KOPT-K1 (cell line): ENCODE results near the gene CFAP74.
"Not testable (repeated sequence)": the region's sequence is repeated elsewhere in the genome, so short reads cannot be mapped to it uniquely, and the experiment has no call there.

Source experiments
- H3K27ac ChIP-seq: fragments of 200-600 bp; sonication (generic); 2 replicates; pipeline ENCODE4 v1.5.1; 2016; ENCODE audit warnings: antibody characterized with exemption, mild to moderate bottlenecking, low read depth, low read length; ENCODE audit not compliant: poor library complexity, severe bottlenecking
- H3K36me3 ChIP-seq: fragments of 200-600 bp; sonication (generic); 2 replicates; pipeline ENCODE4 v1.5.1; 2017; ENCODE audit warnings: antibody characterized with exemption, mild to moderate bottlenecking, low read length, moderate library complexity; ENCODE audit not compliant: insufficient read depth
- H3K9me3 ChIP-seq: fragments of 200-600 bp; sonication (generic); 2 replicates; pipeline ENCODE4 v1.5.1; 2017; ENCODE audit warnings: antibody characterized with exemption, low read length, mild to moderate bottlenecking; ENCODE audit not compliant: insufficient read depth, poor library complexity, severe bottlenecking

CFAP74 gene

GRCh38 chr1:1945782-1946393 is 57.7 kb downstream of the CFAP74 start:
- H3K27ac ChIP-seq = no peak overlapping the region
- peaks cover 4% of the 10 kb centered on the region for H3K9me3 ChIP-seq
- H3K36me3 ChIP-seq = no peaks in the 10 kb centered on the region

GRCh38 chr1:1943834-1944570 is 59.6 kb downstream of the CFAP74 start:
- H3K27ac ChIP-seq = no peak overlapping the region
- no peaks in the 10 kb centered on the region for H3K9me3 ChIP-seq
- no peaks in the 10 kb centered on the region for H3K36me3 ChIP-seq

GRCh38 chr1:1942753-1943656 is 60.6 kb downstream of the CFAP74 start:
- H3K9me3 ChIP-seq = no peaks in the 10 kb centered on the region
- H3K27ac ChIP-seq = no peak overlapping the region
- H3K36me3 ChIP-seq = no peaks in the 10 kb centered on the region

- Histone ChIP-seq H3K27ac (no peak overlapping the region), H3K9me3 (no peaks in the 10 kb centered on the region)
Observed at GRCh38 chr1:1941868-1942752, 61.5 kb downstream of the CFAP74 start.

GRCh38 chr1:1941211-1941841 is 62.3 kb downstream of the CFAP74 start:
- Histone ChIP-seq H3K27ac (no peak overlapping the region), H3K36me3 (no peaks in the 10 kb centered on the region), H3K9me3 (no peaks in the 10 kb centered on the region)

More at GRCh38 chr1:1941868-1942752, 61.5 kb downstream of the CFAP74 start:
- H3K36me3 ChIP-seq = no peaks in the 10 kb centered on the region

DNA sequence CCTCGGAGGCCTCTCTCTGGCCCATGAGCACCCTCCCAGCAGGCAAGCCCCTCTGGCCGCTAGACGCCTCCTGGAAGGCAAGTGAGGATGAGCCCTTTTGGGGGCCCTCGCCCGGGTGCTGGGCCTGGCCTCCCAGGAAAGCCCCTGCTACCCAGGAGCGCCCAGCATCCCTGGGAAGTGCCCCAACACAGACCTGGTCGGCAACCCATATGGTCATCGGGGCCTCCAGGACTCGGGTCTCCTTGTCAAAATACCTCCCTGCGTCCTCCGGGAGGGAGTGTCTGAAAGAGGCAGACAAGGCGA is 63.5 kb downstream of the CFAP74 start:
- Histone ChIP-seq H3K27ac (no peak overlapping the region), H3K36me3 (no peaks in the 10 kb centered on the region), H3K9me3 (no peaks in the 10 kb centered on the region)

GRCh38 chr1:1939296-1940122 is 64.1 kb downstream of the CFAP74 start:
- Histone ChIP-seq H3K27ac (no peak overlapping the region), H3K36me3 (no peaks in the 10 kb centered on the region), H3K9me3 (peaks cover 1% of the 10 kb centered on the region)

DNA sequence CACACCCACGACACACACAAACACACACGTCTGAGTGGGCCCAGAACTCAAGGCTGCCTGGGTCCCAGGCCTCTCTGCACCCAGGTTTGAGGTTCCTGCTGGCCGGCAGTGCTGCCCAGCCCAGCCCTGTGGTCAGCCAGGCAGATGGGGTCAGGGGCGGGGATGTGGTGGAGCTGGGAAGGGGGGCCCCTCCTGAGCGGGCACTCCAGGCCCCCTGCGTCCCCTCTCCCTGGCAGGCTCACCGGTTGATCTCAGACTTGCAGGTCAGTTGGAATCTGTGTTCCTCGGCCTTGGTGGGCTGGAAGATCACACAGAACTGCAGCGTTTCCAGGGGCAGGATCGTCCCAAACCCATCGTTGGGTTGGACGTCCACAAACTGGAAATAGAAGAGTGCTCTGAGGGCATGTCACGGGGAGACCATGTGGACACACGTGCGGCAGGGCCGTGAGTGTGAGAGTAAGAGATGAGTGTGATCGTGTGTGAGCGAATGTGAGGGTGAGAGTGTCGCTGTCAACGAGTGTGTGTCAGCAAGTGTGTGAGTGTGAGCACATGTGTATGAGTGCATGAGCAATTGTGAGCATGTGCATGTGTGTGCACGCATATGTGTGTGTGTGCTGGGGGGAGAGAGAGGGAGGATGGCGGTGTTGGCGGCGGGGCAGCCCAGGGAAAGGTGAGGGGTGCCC is 64.8 kb downstream of the CFAP74 start:
- Histone ChIP-seq H3K9me3 (peaks cover 9% of the 10 kb centered on the region), H3K36me3 (no peaks in the 10 kb centered on the region), H3K27ac (no peak overlapping the region)

DNA sequence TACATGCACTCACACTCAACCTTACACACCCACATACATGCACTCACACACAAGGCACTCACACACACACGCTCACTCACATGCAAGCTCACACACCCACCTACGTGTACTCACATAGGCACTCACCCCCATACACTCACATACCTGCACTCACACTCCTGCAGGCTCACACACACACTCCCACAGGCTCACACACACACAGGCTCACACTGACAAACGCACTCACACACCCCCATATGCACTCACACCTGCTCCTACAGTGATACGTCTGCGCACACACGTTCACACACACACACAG is 65.4 kb downstream of the CFAP74 start:
- H3K36me3 ChIP-seq = no peaks in the 10 kb centered on the region
- H3K9me3 ChIP-seq = peaks cover 10% of the 10 kb centered on the region
- H3K27ac ChIP-seq = no peak overlapping the region

DNA sequence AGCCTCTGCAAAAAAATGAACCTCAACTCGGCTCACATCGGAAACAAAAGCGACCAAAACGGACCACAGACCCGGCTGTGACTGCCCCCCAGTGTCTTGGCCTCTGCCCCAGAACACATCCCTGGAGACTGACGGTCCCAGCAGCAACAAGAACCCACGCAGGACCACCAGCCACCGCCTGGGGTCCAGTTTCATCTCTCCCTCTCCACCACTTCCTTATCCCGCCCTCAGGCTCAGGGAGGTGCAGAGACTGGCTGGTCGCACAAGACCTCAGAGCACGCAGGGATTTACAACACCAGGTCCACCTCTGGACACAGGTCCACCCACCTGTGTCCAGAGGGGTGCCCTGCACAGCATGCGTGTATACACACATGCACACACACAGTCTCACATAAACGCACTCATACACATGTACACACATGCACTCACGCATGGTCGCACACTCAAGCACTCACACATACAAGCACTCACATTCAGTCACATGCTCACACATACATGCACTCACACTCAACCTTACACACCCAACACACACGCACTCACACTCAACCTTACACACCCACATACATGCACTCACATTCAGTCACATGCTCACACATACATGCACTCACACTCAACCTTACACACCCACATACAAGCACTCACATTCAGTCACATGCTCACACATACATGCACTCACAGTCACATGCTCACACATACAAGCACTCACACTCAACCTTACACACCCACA is 65.9 kb downstream of the CFAP74 start:
- Histone ChIP-seq H3K36me3 (no peaks in the 10 kb centered on the region), H3K9me3 (peaks cover 10% of the 10 kb centered on the region), H3K27ac (no peak overlapping the region)

- no peak overlapping the region for H3K27ac ChIP-seq
- peaks cover 10% of the 10 kb centered on the region for H3K9me3 ChIP-seq
- no peaks in the 10 kb centered on the region for H3K36me3 ChIP-seq
Observed at GRCh38 chr1:1937061-1937460, 66.5 kb downstream of the CFAP74 start.

DNA sequence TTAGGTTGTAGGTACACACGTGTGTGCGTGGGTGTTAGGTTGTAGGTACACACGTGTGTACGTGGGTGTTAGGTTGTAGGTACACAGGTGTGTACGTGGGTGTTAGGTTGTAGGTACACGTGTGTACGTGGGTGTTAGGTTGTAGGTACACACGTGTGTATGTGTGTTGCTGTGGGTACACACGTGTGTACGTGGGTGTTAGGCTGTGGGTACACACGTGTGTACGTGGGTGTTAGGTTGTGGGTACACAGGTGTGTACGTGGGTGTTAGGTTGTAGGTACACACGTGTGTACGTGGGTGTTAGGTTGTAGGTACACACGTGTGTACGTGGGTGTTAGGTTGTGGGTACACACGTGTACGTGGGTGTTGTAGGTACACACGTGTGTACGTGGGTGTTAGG is 68.7 kb downstream of the CFAP74 start:
- H3K27ac ChIP-seq, H3K36me3 ChIP-seq: not testable (repeated sequence)
- peaks cover 10% of the 10 kb centered on the region for H3K9me3 ChIP-seq
